Measurements from ENCODE around the gene CAMK1D. TPM values are rescaled to one million over a fixed set of nuclear protein-coding genes. Genes with fewer than 3 reads are reported as not detected.
"Not testable (repeated sequence)": the region's sequence is repeated elsewhere in the genome, so short reads cannot be mapped to it uniquely, and the experiment has no call there.

Gene CAMK1D
- 31.2 to 36.3 TPM (median 34.7 TPM) in 3 replicates for total RNA-seq
- long read RNA-seq, partial matches to known transcripts, result 2 of 11 reads
- long read RNA-seq, other reads (novel, unspliced or antisense), result 9 of 11 reads

- Mint-ChIP-seq H3K27ac (ENCODE audit: unreplicated experiment) (peak within 1 kb of the TSS; percentile 90), H3K4me1 (ENCODE audit: low read depth) (peaks cover 41% of the 10 kb centered on the region), H3K36me3 (ENCODE audit: low read depth) (no peaks in the 10 kb centered on the region), H3K9me3 (ENCODE audit: low read depth) (no peaks in the 10 kb centered on the region), H3K27me3 (ENCODE audit: low read depth) (no peaks in the 10 kb centered on the region), H3K4me3 (ENCODE audit: unreplicated experiment) (peak within 1 kb of the TSS; percentile 95)
- peak; percentile 77 for TF ChIP-seq CTCF (IDR thresholded peaks at IDR 0.05)
- no peak for DNase-seq (ENCODE audit: low spot score)
Observed at GRCh38 chr10:12348870-12349628, at the start of gene CAMK1D. TSS of gene CAMK1D (plus strand) at chr10:12349547.

DNA sequence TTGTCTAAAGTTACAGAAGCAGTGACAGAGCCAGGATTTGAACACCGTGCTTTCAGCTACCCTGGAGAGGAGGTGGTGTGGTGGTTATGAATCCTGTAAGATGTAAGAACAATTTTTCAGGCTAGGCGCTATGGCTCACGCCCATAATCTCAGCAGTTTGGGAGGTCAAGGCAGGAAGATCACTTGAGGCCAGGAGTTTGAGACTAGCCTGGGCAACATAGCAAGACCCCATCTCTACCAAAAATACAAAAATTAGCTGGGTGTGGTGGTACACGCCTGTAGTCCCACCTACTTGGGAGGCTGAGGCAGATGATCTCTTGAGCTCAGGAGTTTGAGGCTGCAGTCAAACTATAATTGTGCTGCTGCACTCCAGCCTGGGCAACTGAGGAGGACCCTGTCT lies 48.3 kb upstream of the CAMK1D start:
- H3K27ac Mint-ChIP-seq (ENCODE audit: unreplicated experiment); H3K36me3 Mint-ChIP-seq (ENCODE audit: low read depth); H3K27me3 Mint-ChIP-seq (ENCODE audit: low read depth); H3K9me3 Mint-ChIP-seq (ENCODE audit: low read depth); H3K4me1 Mint-ChIP-seq (ENCODE audit: low read depth); H3K4me3 Mint-ChIP-seq (ENCODE audit: unreplicated experiment): not testable (repeated sequence)
- DNase-seq (ENCODE audit: low spot score), result peak; percentile 7

GRCh38 chr10:12308057-12308456 lies 41.3 kb upstream of the CAMK1D start:
- Mint-ChIP-seq H3K27me3 (ENCODE audit: low read depth) (no peaks in the 10 kb centered on the region), H3K9me3 (ENCODE audit: low read depth) (no peaks in the 10 kb centered on the region), H3K36me3 (ENCODE audit: low read depth) (peaks cover 1% of the 10 kb centered on the region), H3K27ac (ENCODE audit: unreplicated experiment) (no peak overlapping the region), H3K4me3 (ENCODE audit: unreplicated experiment) (no peak overlapping the region), H3K4me1 (ENCODE audit: low read depth) (no peaks in the 10 kb centered on the region)
- TF ChIP-seq CTCF (IDR thresholded peaks at IDR 0.05), result no peak
- peak; percentile 35 for DNase-seq (ENCODE audit: low spot score)

GRCh38 chr10:12308736-12309375 lies 40.5 kb upstream of the CAMK1D start:
- peak; percentile 30 for DNase-seq (ENCODE audit: low spot score)
- no peak for TF ChIP-seq CTCF (IDR thresholded peaks at IDR 0.05)
- no peaks in the 10 kb centered on the region for H3K4me1 Mint-ChIP-seq (ENCODE audit: low read depth)

GRCh38 chr10:12309783-12310182 lies 39.6 kb upstream of the CAMK1D start:
- not testable (repeated sequence) for H3K4me3 Mint-ChIP-seq (ENCODE audit: unreplicated experiment); H3K27ac Mint-ChIP-seq (ENCODE audit: unreplicated experiment); H3K27me3 Mint-ChIP-seq (ENCODE audit: low read depth); H3K36me3 Mint-ChIP-seq (ENCODE audit: low read depth); H3K9me3 Mint-ChIP-seq (ENCODE audit: low read depth); H3K4me1 Mint-ChIP-seq (ENCODE audit: low read depth); DNase-seq (ENCODE audit: low spot score)

More at GRCh38 chr10:12308736-12309375, 40.5 kb upstream of the CAMK1D start:
- Mint-ChIP-seq H3K27me3 (ENCODE audit: low read depth) (no peaks in the 10 kb centered on the region), H3K4me3 (ENCODE audit: unreplicated experiment) (no peak overlapping the region), H3K27ac (ENCODE audit: unreplicated experiment) (no peak overlapping the region), H3K36me3 (ENCODE audit: low read depth) (peaks cover 1% of the 10 kb centered on the region), H3K9me3 (ENCODE audit: low read depth) (no peaks in the 10 kb centered on the region)

GRCh38 chr10:12314836-12315235 lies 34.5 kb upstream of the CAMK1D start:
- no peaks in the 10 kb centered on the region for H3K36me3 Mint-ChIP-seq (ENCODE audit: low read depth)
- no peak for DNase-seq (ENCODE audit: low spot score)
- no peak for TF ChIP-seq CTCF (IDR thresholded peaks at IDR 0.05)
- no peaks in the 10 kb centered on the region for H3K4me1 Mint-ChIP-seq (ENCODE audit: low read depth)
- H3K27me3 Mint-ChIP-seq (ENCODE audit: low read depth), result no peaks in the 10 kb centered on the region
- no peak overlapping the region for H3K27ac Mint-ChIP-seq (ENCODE audit: unreplicated experiment)
- no peaks in the 10 kb centered on the region for H3K9me3 Mint-ChIP-seq (ENCODE audit: low read depth)
- no peak overlapping the region for H3K4me3 Mint-ChIP-seq (ENCODE audit: unreplicated experiment)
